GM19438 (cell line): ENCODE measurements around the gene RPL23.

Experiments used
- ATAC-seq: cut with Tn5 transposase; IDR thresholded peaks from one replicate; pipeline ENCODE4 v1.9.1; 2021; ENCODE audit warnings: low read depth; ENCODE audit not compliant: unreplicated experiment

The RPL23 gene

GRCh38 chr17:38800237-38800760 lies 53.2 kb downstream of the RPL23 start:
- ATAC-seq: no peak

DNA sequence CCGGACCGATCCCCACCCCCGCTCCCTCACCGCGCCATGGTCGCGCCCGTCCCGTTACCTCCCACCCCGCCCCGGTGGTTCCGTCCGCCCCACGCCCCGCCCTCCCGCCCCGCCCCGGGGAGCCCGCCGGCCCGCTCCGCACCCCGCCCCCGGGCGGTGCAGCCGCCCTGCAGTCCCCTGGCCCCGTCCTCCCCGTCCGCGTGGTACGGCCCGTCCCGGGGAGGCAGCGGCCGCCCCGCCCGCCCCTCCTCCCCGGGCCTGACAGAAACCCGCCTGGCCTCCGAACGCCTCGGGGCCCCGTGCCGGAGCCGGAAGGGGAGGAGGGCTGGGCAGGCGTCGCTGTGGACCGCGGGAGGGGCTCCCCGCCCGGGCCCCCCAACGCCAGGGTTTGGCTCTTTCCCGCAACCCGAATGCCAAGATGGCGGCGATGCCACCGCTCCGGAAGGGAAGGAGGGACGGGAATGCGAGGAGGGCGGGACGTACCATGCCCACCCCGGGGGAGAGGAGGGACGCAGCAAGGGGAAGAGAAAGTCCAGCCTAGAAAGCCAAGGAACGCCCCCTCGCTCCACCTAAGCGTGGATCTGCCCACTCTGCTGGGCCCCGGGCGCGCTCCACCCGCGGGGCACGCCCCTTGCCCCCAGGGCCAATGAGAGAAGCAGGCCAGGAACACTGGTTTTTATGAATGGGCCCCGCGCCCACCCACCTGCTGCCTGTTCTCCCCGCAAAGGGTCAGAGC lies 53.9 kb downstream of the RPL23 start, which contains the start of gene PIP4K2B:
Gene PIP4K2B, minus strand, starts transcription at position 56 of the 736 bp plus-strand sequence. CDS start 132 bp downstream, outside the sequence.
- ATAC-seq: peak; percentile 83

GRCh38 chr17:38798614-38799500 lies 54.7 kb downstream of the RPL23 start:
- peak; percentile 22 for ATAC-seq
